GM12872 (cell line): ENCODE data around the gene NSL1.
A peak's percentile ranks its signal among the peaks of the same experiment; 100 is the strongest.

Experiments
- CTCF ChIP-seq: IDR thresholded peaks from 3 replicates; pipeline ENCODE4 v1.5.1; 2011; ENCODE audit warnings: low read depth, mild to moderate bottlenecking, low read length, moderate library complexity; ENCODE audit not compliant: insufficient read depth

The NSL1 gene

GRCh38 chr1:212762839-212763238, 28.7 kb downstream of the NSL1 start:
- TF ChIP-seq CTCF: no peak

- no peak for TF ChIP-seq CTCF
Measured at GRCh38 chr1:212762234-212762633, 29.3 kb downstream of the NSL1 start.

GRCh38 chr1:212760126-212760823, 31.3 kb downstream of the NSL1 start:
- peak; percentile 86 for TF ChIP-seq CTCF

- no peak for TF ChIP-seq CTCF
Measured at GRCh38 chr1:212759683-212760082, 31.9 kb downstream of the NSL1 start.

GRCh38 chr1:212754680-212755079, 36.9 kb downstream of the NSL1 start:
- no peak for TF ChIP-seq CTCF

GRCh38 chr1:212754193-212754592, 37.4 kb downstream of the NSL1 start:
- no peak for TF ChIP-seq CTCF

- TF ChIP-seq CTCF: no peak
Measured at GRCh38 chr1:212753749-212754148, 37.8 kb downstream of the NSL1 start.
